ENCODE data around the gene LRIF1.
A peak's percentile ranks its signal among the peaks of the same experiment; 100 is the strongest.

The LRIF1 gene

DNA sequence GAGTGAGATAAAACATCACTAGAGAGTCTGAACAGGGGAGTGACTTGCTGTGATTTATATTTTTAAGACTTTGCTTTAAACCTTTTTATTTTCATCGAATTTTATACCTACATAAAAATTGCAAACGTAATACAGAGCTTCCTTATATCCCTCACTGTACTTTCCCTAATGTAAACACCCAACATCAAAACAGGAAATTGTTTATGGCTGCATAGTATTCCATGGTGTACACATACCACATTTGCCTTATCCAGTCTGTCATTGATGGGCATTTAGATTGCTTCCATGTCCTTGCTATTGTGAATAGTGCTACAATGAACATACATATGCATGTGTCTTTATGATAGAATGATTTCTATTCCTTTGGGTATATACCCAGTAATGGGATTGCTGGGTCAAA lies 34.8 kb downstream of the LRIF1 start:
- no peak overlapping the region for H3K4me3 ChIP-seq (ENCODE audit: control insufficient read depth, low read depth, low read length)
- TF ChIP-seq CTCF (conservative IDR thresholded peaks at IDR 0.05; ENCODE audit: control insufficient read depth, insufficient read depth, low read depth, low read length), result no peak
- DNase-seq (ENCODE audit: low read depth), result no peak

- H3K4me3 ChIP-seq (ENCODE audit: control insufficient read depth, low read depth, low read length), result no peak overlapping the region
- no peak for DNase-seq (ENCODE audit: low read depth)
- TF ChIP-seq CTCF (conservative IDR thresholded peaks at IDR 0.05; ENCODE audit: control insufficient read depth, insufficient read depth, low read depth, low read length), result no peak
These were observed 35.5 kb downstream of the LRIF1 start for GRCh38 chr1:110928191-110928590.

- DNase-seq (ENCODE audit: low read depth), result peak; percentile 14
- no peak overlapping the region for H3K4me3 ChIP-seq (ENCODE audit: control insufficient read depth, low read depth, low read length)
- no peak for TF ChIP-seq CTCF (conservative IDR thresholded peaks at IDR 0.05; ENCODE audit: control insufficient read depth, insufficient read depth, low read depth, low read length)
These were observed 36.1 kb downstream of the LRIF1 start for GRCh38 chr1:110927484-110928075.

DNA sequence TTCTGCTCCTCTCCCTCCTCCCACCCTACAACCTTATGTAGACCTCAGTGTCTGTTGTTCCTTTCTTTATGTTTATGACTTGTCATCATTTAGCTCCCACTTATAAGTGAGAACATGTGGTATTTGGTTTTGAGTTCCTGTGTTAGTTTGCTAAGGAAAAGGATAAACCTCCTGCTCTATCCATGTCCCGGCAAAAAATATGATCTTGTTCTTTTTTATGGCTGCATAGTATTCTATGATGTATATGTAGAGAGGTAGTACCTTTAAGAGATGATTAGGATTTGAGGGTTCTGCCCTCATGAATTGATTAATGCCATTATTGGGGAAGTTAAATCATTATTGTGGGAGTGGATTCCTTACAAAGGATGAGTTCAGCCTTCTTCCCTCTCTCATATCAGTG lies 41.8 kb downstream of the LRIF1 start:
- no peak for TF ChIP-seq CTCF (conservative IDR thresholded peaks at IDR 0.05; ENCODE audit: control insufficient read depth, insufficient read depth, low read depth, low read length)
- DNase-seq (ENCODE audit: low read depth), result no peak
- H3K4me3 ChIP-seq (ENCODE audit: control insufficient read depth, low read depth, low read length), result no peak overlapping the region

DNA sequence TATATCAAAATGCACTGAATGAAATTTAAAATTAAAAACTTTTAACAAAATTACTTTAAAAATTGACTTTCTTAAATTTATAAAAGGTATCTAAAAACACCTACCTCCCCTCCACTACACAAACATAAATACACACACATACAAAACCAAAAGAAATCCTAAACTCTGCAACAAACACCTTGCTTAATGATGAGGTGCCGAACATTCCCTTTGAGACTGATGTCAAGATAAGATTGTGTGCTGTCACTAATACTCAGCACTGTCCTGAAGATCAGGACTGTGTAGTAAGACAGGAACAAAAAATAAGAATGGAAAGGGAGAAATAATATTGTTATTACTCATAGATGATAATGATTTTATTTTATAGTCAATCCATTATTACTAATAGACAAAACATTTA lies 45.7 kb downstream of the LRIF1 start:
- no peak for TF ChIP-seq CTCF (conservative IDR thresholded peaks at IDR 0.05; ENCODE audit: control insufficient read depth, insufficient read depth, low read depth, low read length)
- DNase-seq (ENCODE audit: low read depth), result no peak
- H3K4me3 ChIP-seq (ENCODE audit: control insufficient read depth, low read depth, low read length), result no peak overlapping the region

DNA sequence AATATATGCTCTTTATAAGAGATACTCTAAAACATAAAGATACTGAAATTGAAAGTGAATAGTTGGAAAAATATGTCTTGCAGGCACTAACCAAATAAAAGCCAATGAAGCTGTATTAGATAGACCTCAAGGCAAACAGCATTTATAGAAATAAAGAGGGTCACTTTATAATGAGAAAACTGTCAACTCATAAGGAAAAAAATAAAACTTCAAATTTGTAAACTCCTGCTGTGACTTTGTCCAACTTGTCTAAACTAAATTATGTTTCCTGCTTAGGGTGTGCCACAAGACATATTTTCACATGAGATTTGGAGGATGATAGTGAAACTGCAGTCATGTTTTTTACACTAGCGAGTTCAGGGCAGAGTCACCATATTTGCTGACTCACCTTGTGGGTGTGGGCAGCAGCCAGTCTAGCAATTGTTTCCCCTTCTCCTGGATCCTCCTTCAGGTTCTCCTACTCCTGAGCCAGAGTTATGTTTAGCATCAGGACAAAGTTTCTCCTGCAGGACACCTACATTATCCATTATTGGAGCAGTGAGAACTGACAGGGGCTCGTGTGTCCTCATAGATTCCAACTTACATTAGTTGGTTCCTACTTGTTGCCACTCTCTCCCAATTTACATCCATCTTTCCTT lies 46.9 kb downstream of the LRIF1 start:
- no peak for TF ChIP-seq CTCF (conservative IDR thresholded peaks at IDR 0.05; ENCODE audit: control insufficient read depth, insufficient read depth, low read depth, low read length)
- H3K4me3 ChIP-seq (ENCODE audit: control insufficient read depth, low read depth, low read length), result no peak overlapping the region
- peak; percentile 22 for DNase-seq (ENCODE audit: low read depth)
